Measurements from ENCODE around the gene EFCAB11. TPM values are rescaled to one million over a fixed set of nuclear protein-coding genes. Genes with fewer than 3 reads are reported as not detected.

Gene EFCAB11
- total and polyA plus RNA-seq, 2 donors (not counting 1 experiment from before 2014, with no cell fraction given) = 4.2 to 13.8 TPM

GRCh38 chr14:89959853-89960445, 5.4 kb upstream of the EFCAB11 start:
- peaks cover 55% of the 10 kb centered on the region for H3K79me2 ChIP-seq (ENCODE audit: control insufficient read depth, insufficient read depth, low read length)
- intact Hi-C loops (cut with micrococcal nuclease) = loop anchor here (5.0 to 10.0 kb wide), 5 partner anchors 1165 to 1968 kb away; partner anchors contain the start of genes EML5, GALC, GPR65 and SPATA7
- peaks cover 41% of the 10 kb centered on the region for H3K4me1 Mint-ChIP-seq

More at GRCh38 chr14:89959853-89960445, 5.4 kb upstream of the EFCAB11 start:
- Histone ChIP-seq H3K4me3 (ENCODE audit: control extremely low read depth in 1 of 5, extremely low read depth in 1 of 5, insufficient read depth in 1 of 5, low read depth in 2 of 5, low read length in 4 of 5) (no peak overlapping the region), H3K4me1 (ENCODE audit: control insufficient read depth in 2 of 2, insufficient read depth in 2 of 2, low read length in 2 of 2) (peaks cover 14 to 16% of the 10 kb centered on the region in 2 donors), H3K27ac (ENCODE audit: low read length in 2 of 2) (no peak overlapping the region), H3K27me3 (replicated peaks in 1 of 4; ENCODE audit: control extremely low read depth in 1 of 4, control insufficient read depth in 3 of 4, insufficient read depth in 4 of 4, low read length in 3 of 4) (no peaks in the 10 kb centered on the region), H4K20me1 (ENCODE audit: control insufficient read depth, insufficient read depth, low read length, poor library complexity, severe bottlenecking) (peaks cover 18% of the 10 kb centered on the region), H3K9me3 (ENCODE audit: control extremely low read depth in 1 of 3, control insufficient read depth in 2 of 3, insufficient read depth in 1 of 3, low read length in 2 of 3) (peaks cover 0 to 9% (median 6%) of the 10 kb centered on the region in 3 donors), H3K36me3 (replicated peaks in 1 of 2; ENCODE audit: control extremely low read depth in 1 of 2, control insufficient read depth in 1 of 2, extremely low read depth in 1 of 2, insufficient read depth in 2 of 2, low read length in 1 of 2) (peaks cover 0 to 29% of the 10 kb centered on the region in 2 experiments), H3K4me2 (replicated peaks; ENCODE audit: low read depth, low read length, poor library complexity, severe bottlenecking) (no peak overlapping the region), H3K9ac (ENCODE audit: low read length) (no peak overlapping the region), H2AFZ (ENCODE audit: insufficient read depth, low read depth, low read length, poor library complexity, severe bottlenecking) (no peak overlapping the region)
- ATAC-seq (ENCODE audit: low read depth) (no peak), DNase-seq (no peak)
- no peak overlapping the region for H3K4me3 Mint-ChIP-seq
- no peaks in the 10 kb centered on the region for H3K27me3 Mint-ChIP-seq
- no peak overlapping the region for H3K27ac Mint-ChIP-seq
- ChIA-PET CTCF (interaction anchor here (2.4 to 5.2 kb wide), 2 partner anchors 13 to 21 kb away, joined by 8 to 24 read pairs; no protein-coding TSS in a partner anchor), POLR2A (no interaction called here)
- no CpG with 5 or more reads among the region's 3 CpGs for WGBS (ENCODE audit: insufficient coverage)
- no peaks in the 10 kb centered on the region for H3K9me3 Mint-ChIP-seq (ENCODE audit: insufficient read depth)
- TF ChIP-seq EZH2 (IDR thresholded peaks at IDR 0.05; ENCODE audit: borderline replicate concordance, insufficient read depth, low read depth, low read length, poor library complexity, severe bottlenecking) = no peak
- TF ChIP-seq CTCF (IDR thresholded peaks at IDR 0.05) = no peak

Measured in B cell (primary cell).